HG03520 (cell line): ENCODE measurements around the gene NFU1.
"Not testable (repeated sequence)": the region's sequence is repeated elsewhere in the genome, so short reads cannot be mapped to it uniquely, and the experiment has no call there.

Experiments used
- ATAC-seq: cut with Tn5 transposase; IDR thresholded peaks from one replicate; pipeline ENCODE4 v1.9.1; 2021; ENCODE audit warnings: mild to moderate bottlenecking, moderate library complexity; ENCODE audit not compliant: unreplicated experiment

NFU1 gene

GRCh38 chr2:69389271-69389670, 48.0 kb downstream of the NFU1 start:
- no peak for ATAC-seq

GRCh38 chr2:69387770-69388481, 49.3 kb downstream of the NFU1 start:
- no peak for ATAC-seq

- peak; percentile 87 for ATAC-seq
These were observed 50.2 kb downstream of the NFU1 start, which contains the start of gene GFPT1 for GRCh38 chr2:69386789-69387734. Gene GFPT1, minus strand, starts transcription at chr2:69387227. Its CDS starts 156 bp downstream, at chr2:69387071.

GRCh38 chr2:69386360-69386759, 50.9 kb downstream of the NFU1 start:
- peak; percentile 6 for ATAC-seq

GRCh38 chr2:69385443-69386151, 51.6 kb downstream of the NFU1 start:
- no peak for ATAC-seq

- ATAC-seq: no peak
These were observed 52.6 kb downstream of the NFU1 start for GRCh38 chr2:69384618-69385081.

- ATAC-seq: no peak
These were observed 53.9 kb downstream of the NFU1 start for GRCh38 chr2:69383176-69383812.

GRCh38 chr2:69382547-69382946, 54.7 kb downstream of the NFU1 start:
- no peak for ATAC-seq

- no peak for ATAC-seq
These were observed 55.9 kb downstream of the NFU1 start for GRCh38 chr2:69381337-69381737.

GRCh38 chr2:69380072-69380917, 56.9 kb downstream of the NFU1 start:
- ATAC-seq: no peak

- ATAC-seq: no peak
These were observed 60.8 kb downstream of the NFU1 start for GRCh38 chr2:69376403-69376802.

GRCh38 chr2:69375494-69376353, 61.5 kb downstream of the NFU1 start:
- ATAC-seq: no peak

- ATAC-seq: no peak
These were observed 64.5 kb downstream of the NFU1 start for GRCh38 chr2:69372767-69373166.

GRCh38 chr2:69369802-69370201, 67.4 kb downstream of the NFU1 start:
- no peak for ATAC-seq

GRCh38 chr2:69368588-69368987, 68.6 kb downstream of the NFU1 start:
- ATAC-seq: no peak

GRCh38 chr2:69359371-69359770, 77.9 kb downstream of the NFU1 start:
- ATAC-seq: no peak

GRCh38 chr2:69358914-69359313, 78.3 kb downstream of the NFU1 start:
- ATAC-seq: no peak

- no peak for ATAC-seq
These were observed 80.8 kb downstream of the NFU1 start for GRCh38 chr2:69356471-69356870.

GRCh38 chr2:69354976-69355375, 82.3 kb downstream of the NFU1 start:
- not testable (repeated sequence) for ATAC-seq
